ENCODE measurements around the gene SOCS6. TPM values are rescaled to one million over a fixed set of nuclear protein-coding genes. Genes with fewer than 3 reads are reported as not detected.

The SOCS6 gene
- polyA plus RNA-seq, 3 donors: 4.8 to 6.1 (median 4.8) TPM

DNA sequence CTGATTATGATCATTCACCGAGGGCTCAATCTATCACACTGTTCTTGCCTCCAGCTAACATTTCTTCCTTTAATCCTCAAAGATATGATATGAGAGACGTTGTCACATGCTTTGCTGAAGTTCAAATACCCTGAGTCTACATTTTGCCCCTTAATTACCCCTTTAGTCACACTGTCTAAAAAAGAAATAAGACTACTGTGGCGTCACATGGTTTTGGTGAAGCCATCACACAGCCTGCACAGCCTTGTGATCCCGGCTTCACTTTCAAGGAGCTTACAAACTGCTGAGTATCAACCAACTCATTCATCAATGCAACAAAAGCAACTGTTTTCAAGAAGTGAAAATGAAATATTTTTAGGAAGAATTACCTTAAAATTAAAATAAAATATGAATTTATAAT, 31.9 kb upstream of the SOCS6 start:
- H4K20me1 ChIP-seq (ENCODE audit: insufficient read depth, low read length): no peaks in the 10 kb centered on the region
- Mint-ChIP-seq H3K27me3 (ENCODE audit: low read depth in 3 of 3) (peaks cover 2 to 3% (median 2%) of the 10 kb centered on the region in 3 donors), H3K36me3 (no peaks in the 10 kb centered on the region), H3K27ac (no peak overlapping the region), H3K4me1 (no peaks in the 10 kb centered on the region), H3K4me3 (no peak overlapping the region), H3K9me3 (peaks cover 0 to 2% (median 0%) of the 10 kb centered on the region in 7 donors)
- no peaks in the 10 kb centered on the region for H3K9me3 ChIP-seq (replicated peaks in 1 of 2; ENCODE audit: control insufficient read depth in 1 of 2, insufficient read depth in 1 of 2, low read length in 2 of 2)
- no peak overlapping the region for H3K4me2 ChIP-seq (replicated peaks; ENCODE audit: extremely low read depth, low read length, poor library complexity, severe bottlenecking)
- no peak for DNase-seq
- intact Hi-C loops (cut with micrococcal nuclease): no loop called here
- no peaks in the 10 kb centered on the region for H3K4me1 ChIP-seq (ENCODE audit: control insufficient read depth in 1 of 2, insufficient read depth in 2 of 2, low read length in 2 of 2)
- no peaks in the 10 kb centered on the region for H3K36me3 ChIP-seq (replicated peaks in 1 of 2; ENCODE audit: control insufficient read depth in 1 of 2, insufficient read depth in 2 of 2, low read length in 2 of 2)
- H3K79me2 ChIP-seq (ENCODE audit: insufficient read depth, low read length): no peaks in the 10 kb centered on the region
- H3K27ac ChIP-seq (ENCODE audit: low read depth in 1 of 2, low read length in 2 of 2): no peak overlapping the region
- H3K4me3 ChIP-seq (replicated peaks in 1 of 3; ENCODE audit: low read depth in 2 of 3, low read length in 3 of 3): no peak overlapping the region
- no peaks in the 10 kb centered on the region for H3K27me3 ChIP-seq (ENCODE audit: control insufficient read depth in 2 of 2, insufficient read depth in 2 of 2, low read length in 2 of 2)
- TF ChIP-seq, protein P1, sequence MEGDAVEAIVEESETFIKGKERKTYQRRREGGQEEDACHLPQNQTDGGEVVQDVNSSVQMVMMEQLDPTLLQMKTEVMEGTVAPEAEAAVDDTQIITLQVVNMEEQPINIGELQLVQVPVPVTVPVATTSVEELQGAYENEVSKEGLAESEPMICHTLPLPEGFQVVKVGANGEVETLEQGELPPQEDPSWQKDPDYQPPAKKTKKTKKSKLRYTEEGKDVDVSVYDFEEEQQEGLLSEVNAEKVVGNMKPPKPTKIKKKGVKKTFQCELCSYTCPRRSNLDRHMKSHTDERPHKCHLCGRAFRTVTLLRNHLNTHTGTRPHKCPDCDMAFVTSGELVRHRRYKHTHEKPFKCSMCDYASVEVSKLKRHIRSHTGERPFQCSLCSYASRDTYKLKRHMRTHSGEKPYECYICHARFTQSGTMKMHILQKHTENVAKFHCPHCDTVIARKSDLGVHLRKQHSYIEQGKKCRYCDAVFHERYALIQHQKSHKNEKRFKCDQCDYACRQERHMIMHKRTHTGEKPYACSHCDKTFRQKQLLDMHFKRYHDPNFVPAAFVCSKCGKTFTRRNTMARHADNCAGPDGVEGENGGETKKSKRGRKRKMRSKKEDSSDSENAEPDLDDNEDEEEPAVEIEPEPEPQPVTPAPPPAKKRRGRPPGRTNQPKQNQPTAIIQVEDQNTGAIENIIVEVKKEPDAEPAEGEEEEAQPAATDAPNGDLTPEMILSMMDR (IDR thresholded peaks at IDR 0.05): no peak
- no peak overlapping the region for H3K9ac ChIP-seq (ENCODE audit: insufficient read depth, low read length, poor library complexity, severe bottlenecking)
- H2AFZ ChIP-seq (ENCODE audit: insufficient read depth, low read depth, low read length, poor library complexity, severe bottlenecking): no peak overlapping the region
- 100% methylated on average over 2 of the region's 4 CpGs for WGBS (ENCODE audit: insufficient coverage)

DNA sequence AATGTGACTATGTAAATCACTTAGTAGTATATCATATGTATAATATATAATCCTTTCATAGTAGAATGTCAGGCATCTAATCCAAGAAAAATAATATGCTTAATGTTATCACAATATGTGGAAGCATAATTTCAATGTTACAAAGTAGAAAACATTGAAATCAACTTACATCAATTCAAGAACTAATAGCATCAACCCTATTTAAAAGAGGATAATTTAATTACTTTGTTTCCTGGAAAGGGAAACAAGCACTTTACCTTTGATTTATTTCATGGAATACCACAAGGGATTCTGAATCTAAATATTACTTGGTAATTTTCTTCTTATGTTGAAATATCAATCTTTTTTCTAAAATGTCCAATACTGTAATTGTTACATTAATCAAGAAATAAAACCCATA, 30.6 kb upstream of the SOCS6 start:
- Histone ChIP-seq H2AFZ (ENCODE audit: insufficient read depth, low read depth, low read length, poor library complexity, severe bottlenecking) (no peak overlapping the region), H4K20me1 (ENCODE audit: insufficient read depth, low read length) (no peaks in the 10 kb centered on the region), H3K27me3 (ENCODE audit: control insufficient read depth in 2 of 2, insufficient read depth in 2 of 2, low read length in 2 of 2) (no peaks in the 10 kb centered on the region), H3K79me2 (ENCODE audit: insufficient read depth, low read length) (no peaks in the 10 kb centered on the region), H3K9me3 (replicated peaks in 1 of 2; ENCODE audit: control insufficient read depth in 1 of 2, insufficient read depth in 1 of 2, low read length in 2 of 2) (no peaks in the 10 kb centered on the region), H3K9ac (ENCODE audit: insufficient read depth, low read length, poor library complexity, severe bottlenecking) (no peak overlapping the region), H3K4me3 (replicated peaks in 1 of 3; ENCODE audit: low read depth in 2 of 3, low read length in 3 of 3) (no peak overlapping the region), H3K27ac (ENCODE audit: low read depth in 1 of 2, low read length in 2 of 2) (no peak overlapping the region), H3K36me3 (replicated peaks in 1 of 2; ENCODE audit: control insufficient read depth in 1 of 2, insufficient read depth in 2 of 2, low read length in 2 of 2) (no peaks in the 10 kb centered on the region), H3K4me1 (ENCODE audit: control insufficient read depth in 1 of 2, insufficient read depth in 2 of 2, low read length in 2 of 2) (no peaks in the 10 kb centered on the region), H3K4me2 (replicated peaks; ENCODE audit: extremely low read depth, low read length, poor library complexity, severe bottlenecking) (no peak overlapping the region)
- H3K4me1 Mint-ChIP-seq: no peaks in the 10 kb centered on the region
- H3K4me3 Mint-ChIP-seq: no peak overlapping the region
- no peak for DNase-seq
- H3K27me3 Mint-ChIP-seq (ENCODE audit: low read depth in 3 of 3): peaks cover 2 to 4% (median 2%) of the 10 kb centered on the region in 3 donors
- no peak overlapping the region for H3K27ac Mint-ChIP-seq
- TF ChIP-seq, protein P1 (IDR thresholded peaks at IDR 0.05): no peak
- peaks cover 0 to 9% (median 3%) of the 10 kb centered on the region in 7 donors for H3K9me3 Mint-ChIP-seq
- intact Hi-C loops (cut with micrococcal nuclease): no loop called here
- no peaks in the 10 kb centered on the region for H3K36me3 Mint-ChIP-seq
